HCT116 (cell line): ENCODE results near the gene RETREG1. TPM values are rescaled to one million over a fixed set of nuclear protein-coding genes. Genes with fewer than 3 reads are reported as not detected.

ENCODE experiments used
- ATAC-seq: fragments of 200-7000 bp; cut with Tn5 transposase; 2 replicates; pipeline ENCODE4 v1.9.1; 2020; ENCODE audit warnings: mild to moderate bottlenecking, moderate library complexity
- BruUV-seq: library from RNA; stranded (reverse); fragments of 400-500 nt; replicated peaks from 2 replicates; lab custom pipeline; 2021; lab: Mats Ljungman, UMichigan
- CTCF ChIA-PET: fragments of 300-600 bp; sonication (Branson Sonifier 250); formaldehyde crosslinking; loops from one replicate; lab custom pipeline; 2021; ENCODE audit warnings: antibody characterized with exemption; lab: Charles Lee
- POLR2A ChIA-PET: fragments of 300-600, 350-600 bp; sonication (Branson Sonifier 250); formaldehyde crosslinking; loops from one replicate; lab custom pipeline; 2021; ENCODE audit warnings: antibody characterized with exemption; lab: Charles Lee
- RAD21 ChIA-PET, 2 experiments: fragments of 300-600 bp; sonication (Branson Sonifier 250); formaldehyde crosslinking; loops; one replicate each; lab custom pipeline; 2023; ENCODE audit warnings: low total read pairs in 2 of 2; ENCODE audit not compliant: uncharacterized antibody in 2 of 2, unreplicated experiment in 2 of 2, low non-redundant PET in 1 of 2; lab: Charles Lee
- DNase-seq: peaks from one replicate; pipeline ENCODE4 v3.0.0-alpha.2; 2010; ENCODE audit warnings: low read depth, low spot score
- H2AFZ ChIP-seq: fragments of 200-600 bp; shearing (Covaris generic), sonication (generic); 2 replicates; pipeline ENCODE4 v1.6.1; 2017; ENCODE audit warnings: low read depth, mixed run types, mixed read lengths, antibody characterized with exemption, low read length; ENCODE audit not compliant: poor library complexity, severe bottlenecking
- H3K27ac ChIP-seq: 2 replicates; pipeline ENCODE4 v1.5.1; 2012; ENCODE audit warnings: low read depth, low read length
- H3K27me3 ChIP-seq: fragments of 200-600 bp; sonication (generic); 2 replicates; pipeline ENCODE4 v1.6.1; 2016; ENCODE audit warnings: mixed run types, low read length, mixed read lengths; ENCODE audit not compliant: insufficient read depth
- H3K36me3 ChIP-seq, 2 experiments: fragments of 200-500 bp in 1 of 2; fragments of 200-600 bp in 1 of 2; sonication (Bioruptor generic) in 1 of 2; sonication (generic) in 1 of 2; 2 replicates each; pipeline versions ENCODE4 v1.5.1 to v1.6.1; 2014 to 2016; ENCODE audit warnings: low read length in 2 of 2, inconsistent platforms in 1 of 2, mixed read lengths in 1 of 2, mixed run types in 1 of 2; ENCODE audit not compliant: insufficient read depth in 2 of 2, control insufficient read depth in 1 of 2
- H3K4me1 ChIP-seq, 2 experiments: fragments of 200-600 bp in 1 of 2; sonication (generic) in 1 of 2; 2 replicates each; pipeline versions ENCODE4 v1.5.1 to v1.6.1; 2012 to 2017; ENCODE audit warnings: low read length in 2 of 2, inconsistent platforms in 1 of 2, mild to moderate bottlenecking in 1 of 2, mixed read lengths in 1 of 2, mixed run types in 1 of 2, moderate library complexity in 1 of 2; ENCODE audit not compliant: insufficient read depth in 2 of 2, control insufficient read depth in 1 of 2
- H3K4me2 ChIP-seq: fragments of 200-600 bp; sonication (generic); 2 replicates; pipeline ENCODE4 v1.6.1; 2017; ENCODE audit warnings: mixed run types, low read length, mixed read lengths
- H3K4me3 ChIP-seq, 2 experiments: fragments of 200-600 bp in 1 of 2; sonication (generic) in 1 of 2; replicated peaks in 1 of 2; 2 replicates each; pipeline ENCODE4 v1.5.1; 2011 to 2016; ENCODE audit warnings: low read length in 2 of 2, control low read depth in 1 of 2, low read depth in 1 of 2, mild to moderate bottlenecking in 1 of 2, mixed read lengths in 1 of 2, mixed run types in 1 of 2
- H3K79me2 ChIP-seq: fragments of 200-600 bp; sonication (generic); 2 replicates; pipeline ENCODE4 v1.6.1; 2017; ENCODE audit warnings: mild to moderate bottlenecking, mixed run types, low read length, moderate library complexity, mixed read lengths; ENCODE audit not compliant: insufficient read depth
- H3K9ac ChIP-seq: fragments of 200-600 bp; sonication (generic); 2 replicates; pipeline ENCODE4 v1.6.1; 2016; ENCODE audit warnings: low read length, mixed read lengths
- H3K9me2 ChIP-seq: fragments of 200-600 bp; sonication (generic), shearing (Covaris generic); 2 replicates; pipeline ENCODE4 v1.6.1; 2017; ENCODE audit warnings: mixed run types, mild to moderate bottlenecking, moderate library complexity; ENCODE audit not compliant: insufficient read depth
- H3K9me3 ChIP-seq, 2 experiments: fragments of 200-500 bp in 1 of 2; fragments of 200-600 bp in 1 of 2; sonication (Bioruptor generic) in 1 of 2; sonication (generic) in 1 of 2; 2 replicates each; pipeline ENCODE4 v1.6.1; 2014 to 2017; ENCODE audit warnings: low read length in 2 of 2, mixed read lengths in 2 of 2, inconsistent platforms in 1 of 2, low read depth in 1 of 2, mild to moderate bottlenecking in 1 of 2, mixed run types in 1 of 2, moderate library complexity in 1 of 2; ENCODE audit not compliant: control insufficient read depth in 1 of 2, insufficient read depth in 1 of 2
- H4K20me1 ChIP-seq: fragments of 200-600 bp; sonication (generic), shearing (Covaris generic); 2 replicates; pipeline ENCODE4 v1.6.1; 2017; ENCODE audit warnings: mixed run types, mild to moderate bottlenecking, moderate library complexity; ENCODE audit not compliant: insufficient read depth
- CBX3 ChIP-seq: IDR thresholded peaks from 2 replicates; pipeline ENCODE4 v1.6.1; 2012; ENCODE audit warnings: low read depth
- CEBPB ChIP-seq: IDR thresholded peaks from 2 replicates; pipeline ENCODE4 v1.6.1; 2012; ENCODE audit warnings: low read depth
- ELF1 ChIP-seq: IDR thresholded peaks from 2 replicates; pipeline ENCODE4 v1.6.1; 2012; ENCODE audit warnings: low read depth, borderline replicate concordance
- EZH2 ChIP-seq: fragments of 200-600 bp; sonication (generic); IDR thresholded peaks from 2 replicates; pipeline ENCODE4 v1.6.1; 2017; ENCODE audit warnings: antibody characterized with exemption, mixed run types
- EZH2phosphoT487 ChIP-seq: fragments of 200-600 bp; IDR thresholded peaks from 2 replicates; pipeline ENCODE4 v1.6.1; 2018; ENCODE audit warnings: antibody characterized with exemption, borderline replicate concordance
- JUND ChIP-seq: IDR thresholded peaks from 2 replicates; pipeline ENCODE4 v1.6.1; 2012
- MAX ChIP-seq: IDR thresholded peaks from 2 replicates; pipeline ENCODE4 v1.6.1; 2012
- POLR2A ChIP-seq: IDR thresholded peaks from 2 replicates; pipeline ENCODE4 v1.7.0; 2011; ENCODE audit warnings: borderline replicate concordance; ENCODE audit not compliant: insufficient read depth, insufficient read length; ENCODE audit errors: extremely low read depth
- POLR2AphosphoS5 ChIP-seq: IDR thresholded peaks from 2 replicates; pipeline ENCODE4 v1.6.1; 2011; ENCODE audit warnings: mild to moderate bottlenecking, low read depth, low read length, moderate library complexity
- REST ChIP-seq: IDR thresholded peaks from 2 replicates; pipeline ENCODE4 v1.6.1; 2012; ENCODE audit warnings: low read depth
- SIN3A ChIP-seq: IDR thresholded peaks from 2 replicates; pipeline ENCODE4 v1.6.1; 2012; ENCODE audit warnings: low read depth
- SP1 ChIP-seq: IDR thresholded peaks from 2 replicates; pipeline ENCODE4 v1.6.1; 2012; ENCODE audit warnings: low read depth
- YY1 ChIP-seq: IDR thresholded peaks from 2 replicates; pipeline ENCODE4 v1.6.1; 2011; ENCODE audit warnings: low read length, low read depth, moderate library complexity, mild to moderate bottlenecking; ENCODE audit not compliant: insufficient replicate concordance; ENCODE audit errors: extremely low read depth
- ZBTB33 ChIP-seq: IDR thresholded peaks from 2 replicates; pipeline ENCODE4 v1.6.1; 2011; ENCODE audit warnings: mild to moderate bottlenecking, low read length, moderate library complexity; ENCODE audit not compliant: insufficient replicate concordance; ENCODE audit errors: extremely low read depth
- ZFX ChIP-seq: fragments of 450-650 bp; IDR thresholded peaks from 2 replicates; pipeline ENCODE4 v1.6.1; 2017
- ZNF274 ChIP-seq: fragments of 200-500 bp; sonication (Bioruptor generic); IDR thresholded peaks from 2 replicates; pipeline ENCODE4 v1.6.1; 2014; ENCODE audit warnings: mild to moderate bottlenecking, low read depth, low read length, inconsistent platforms
- intact Hi-C: fragments of 100-400 bp; cut with micrococcal nuclease; formaldehyde crosslinking; loops from 2 replicates; pipeline ENCODE4 v1.10.0; 2022
- total RNA-seq: library from RNA; stranded (reverse); gene quantifications from one replicate; pipeline ENCODE4 v1.2.1, GENCODE V29; 2021; ENCODE audit not compliant: unreplicated experiment

Gene RETREG1
- total RNA-seq, 1 experiment from 2014 or later = 6.0 TPM

GRCh38 chr5:16505140-16505891 is 111.5 kb downstream of the RETREG1 start:
- H3K4me3 ChIP-seq = no peak overlapping the region
- ChIA-PET POLR2A (no interaction called here), CTCF (no interaction called here), RAD21 (no interaction called here)
- no peaks in the 10 kb centered on the region for H3K9me2 ChIP-seq
- H3K9me3 ChIP-seq = no peaks in the 10 kb centered on the region
- peaks cover 12 to 22% of the 10 kb centered on the region in 2 experiments for H3K4me1 ChIP-seq
- H3K27me3 ChIP-seq = no peaks in the 10 kb centered on the region
- H3K79me2 ChIP-seq = no peaks in the 10 kb centered on the region
- H4K20me1 ChIP-seq = no peaks in the 10 kb centered on the region
- H3K4me2 ChIP-seq = no peak overlapping the region
- no peak overlapping the region for H2AFZ ChIP-seq
- no TSS peak for BruUV-seq
- no peak for ATAC-seq
- no peaks in the 10 kb centered on the region for H3K36me3 ChIP-seq
- DNase-seq = no peak
- H3K27ac ChIP-seq = no peak overlapping the region
- intact Hi-C loops = no loop called here
- no peak for TF ChIP-seq SP1
- no peak for TF ChIP-seq SIN3A
- no peak for TF ChIP-seq ZNF274
- TF ChIP-seq JUND = no peak
- no peak for TF ChIP-seq EZH2
- H3K9ac ChIP-seq = no peak overlapping the region

- POLR2A ChIA-PET = no interaction called here
- H4K20me1 ChIP-seq = no peaks in the 10 kb centered on the region
- no peak overlapping the region for H3K27ac ChIP-seq
- H3K9ac ChIP-seq = no peak overlapping the region
- CTCF ChIA-PET = no interaction called here
- H3K4me3 ChIP-seq = no peak overlapping the region
- RAD21 ChIA-PET = no interaction called here
- H3K9me3 ChIP-seq = no peaks in the 10 kb centered on the region
- H3K27me3 ChIP-seq = no peaks in the 10 kb centered on the region
- no peaks in the 10 kb centered on the region for H3K79me2 ChIP-seq
- no peaks in the 10 kb centered on the region for H3K36me3 ChIP-seq
- no peak overlapping the region for H3K4me2 ChIP-seq
- ATAC-seq = no peak
- no TSS peak for BruUV-seq
- no peak for DNase-seq
- H2AFZ ChIP-seq = no peak overlapping the region
- peaks cover 12 to 19% of the 10 kb centered on the region in 2 experiments for H3K4me1 ChIP-seq
- intact Hi-C loops = no loop called here
- no peaks in the 10 kb centered on the region for H3K9me2 ChIP-seq
- TF ChIP-seq ZNF274 (no peak), JUND (no peak), CBX3 (no peak), POLR2A (no peak), POLR2AphosphoS5 (no peak), YY1 (no peak), ELF1 (no peak), ZFX (no peak), REST (no peak), CEBPB (no peak), EZH2phosphoT487 (no peak), ZBTB33 (no peak), MAX (no peak)
These were observed 112.2 kb downstream of the RETREG1 start for GRCh38 chr5:16504571-16504970.
